ENCODE results near the gene PSMD8.
"Not testable (repeated sequence)": the region's sequence is repeated elsewhere in the genome, so short reads cannot be mapped to it uniquely, and the experiment has no call there.

PSMD8 gene

GRCh38 chr19:38374332-38375097 is at the start of gene PSMD8:
PSMD8 (plus strand) TSS chr19:38374571; CDS start chr19:38374602, 31 bp downstream.
- Mint-ChIP-seq H3K4me1 (ENCODE audit: low read depth) (peaks cover 24% of the 10 kb centered on the region), H3K4me3 (peak within 1 kb of the TSS; percentile 99), H3K36me3 (peaks cover 11% of the 10 kb centered on the region), H3K27me3 (peaks cover 1% of the 10 kb centered on the region), H3K27ac (peak within 1 kb of the TSS; percentile 98), H3K9me3 (ENCODE audit: low read depth) (no peaks in the 10 kb centered on the region)

GRCh38 chr19:38326591-38326990 is 47.8 kb upstream of the PSMD8 start:
- no peak overlapping the region for H3K27ac Mint-ChIP-seq
- H3K27me3 Mint-ChIP-seq = no peaks in the 10 kb centered on the region
- H3K9me3 Mint-ChIP-seq (ENCODE audit: low read depth) = no peaks in the 10 kb centered on the region
- H3K4me3 Mint-ChIP-seq = no peak overlapping the region
- H3K4me1 Mint-ChIP-seq (ENCODE audit: low read depth) = peaks cover 7% of the 10 kb centered on the region
- H3K36me3 Mint-ChIP-seq = peaks cover 4% of the 10 kb centered on the region

- H3K36me3 Mint-ChIP-seq = peaks cover 2% of the 10 kb centered on the region
- H3K4me1 Mint-ChIP-seq (ENCODE audit: low read depth) = no peaks in the 10 kb centered on the region
- H3K9me3 Mint-ChIP-seq (ENCODE audit: low read depth) = no peaks in the 10 kb centered on the region
- no peaks in the 10 kb centered on the region for H3K27me3 Mint-ChIP-seq
- no peak overlapping the region for H3K4me3 Mint-ChIP-seq
- H3K27ac Mint-ChIP-seq = no peak overlapping the region
Observed at GRCh38 chr19:38329651-38330050, 44.7 kb upstream of the PSMD8 start.

- H3K27ac Mint-ChIP-seq = no peak overlapping the region
- H3K36me3 Mint-ChIP-seq = no peaks in the 10 kb centered on the region
- H3K4me3 Mint-ChIP-seq = no peak overlapping the region
- peaks cover under 1% of the 10 kb centered on the region for H3K4me1 Mint-ChIP-seq (ENCODE audit: low read depth)
- no peaks in the 10 kb centered on the region for H3K9me3 Mint-ChIP-seq (ENCODE audit: low read depth)
- H3K27me3 Mint-ChIP-seq = no peaks in the 10 kb centered on the region
Observed at GRCh38 chr19:38331728-38332127, 42.6 kb upstream of the PSMD8 start.

- Mint-ChIP-seq H3K27ac (no peak overlapping the region), H3K27me3 (no peaks in the 10 kb centered on the region), H3K9me3 (ENCODE audit: low read depth) (no peaks in the 10 kb centered on the region), H3K36me3 (no peaks in the 10 kb centered on the region), H3K4me3 (no peak overlapping the region), H3K4me1 (ENCODE audit: low read depth) (peaks cover 7% of the 10 kb centered on the region)
Observed at GRCh38 chr19:38333245-38333644, 41.1 kb upstream of the PSMD8 start.

GRCh38 chr19:38335949-38336637 is 38.3 kb upstream of the PSMD8 start:
- Mint-ChIP-seq H3K27me3 (no peaks in the 10 kb centered on the region), H3K27ac (peak overlapping the region; percentile 94), H3K4me3 (peak overlapping the region; percentile 95), H3K36me3 (no peaks in the 10 kb centered on the region), H3K4me1 (ENCODE audit: low read depth) (peaks cover 10% of the 10 kb centered on the region), H3K9me3 (ENCODE audit: low read depth) (no peaks in the 10 kb centered on the region)

GRCh38 chr19:38336638-38337359 is 37.6 kb upstream of the PSMD8 start:
- Mint-ChIP-seq H3K27me3 (no peaks in the 10 kb centered on the region), H3K9me3 (ENCODE audit: low read depth) (no peaks in the 10 kb centered on the region), H3K36me3 (no peaks in the 10 kb centered on the region), H3K27ac (peak overlapping the region; percentile 94), H3K4me3 (peak overlapping the region; percentile 95), H3K4me1 (ENCODE audit: low read depth) (peaks cover 10% of the 10 kb centered on the region)

GRCh38 chr19:38337360-38337653 is 37.1 kb upstream of the PSMD8 start:
- Mint-ChIP-seq H3K27ac (peak overlapping the region; percentile 94), H3K9me3 (ENCODE audit: low read depth) (no peaks in the 10 kb centered on the region)

GRCh38 chr19:38339011-38339410 is 35.4 kb upstream of the PSMD8 start:
- not testable (repeated sequence) for H3K9me3 Mint-ChIP-seq (ENCODE audit: low read depth); H3K4me3 Mint-ChIP-seq; H3K27ac Mint-ChIP-seq; H3K36me3 Mint-ChIP-seq; H3K4me1 Mint-ChIP-seq (ENCODE audit: low read depth); H3K27me3 Mint-ChIP-seq

More at GRCh38 chr19:38337360-38337653, 37.1 kb upstream of the PSMD8 start:
- peaks cover 10% of the 10 kb centered on the region for H3K4me1 Mint-ChIP-seq (ENCODE audit: low read depth)
- H3K27me3 Mint-ChIP-seq = no peaks in the 10 kb centered on the region
- peak overlapping the region; percentile 95 for H3K4me3 Mint-ChIP-seq
- no peaks in the 10 kb centered on the region for H3K36me3 Mint-ChIP-seq

- Mint-ChIP-seq H3K27me3 (no peaks in the 10 kb centered on the region), H3K4me3 (no peak overlapping the region), H3K27ac (no peak overlapping the region), H3K9me3 (ENCODE audit: low read depth) (no peaks in the 10 kb centered on the region), H3K4me1 (ENCODE audit: low read depth) (peaks cover 10% of the 10 kb centered on the region), H3K36me3 (no peaks in the 10 kb centered on the region)
Observed at GRCh38 chr19:38340927-38341326, 33.4 kb upstream of the PSMD8 start.

GRCh38 chr19:38346837-38347236 is 27.5 kb upstream of the PSMD8 start:
- Mint-ChIP-seq H3K27ac (no peak overlapping the region), H3K4me3 (no peak overlapping the region), H3K27me3 (no peaks in the 10 kb centered on the region), H3K4me1 (ENCODE audit: low read depth) (no peaks in the 10 kb centered on the region), H3K36me3 (no peaks in the 10 kb centered on the region), H3K9me3 (ENCODE audit: low read depth) (no peaks in the 10 kb centered on the region)

GRCh38 chr19:38350883-38351282 is 23.5 kb upstream of the PSMD8 start:
- no peaks in the 10 kb centered on the region for H3K27me3 Mint-ChIP-seq
- H3K36me3 Mint-ChIP-seq = no peaks in the 10 kb centered on the region
- H3K4me1 Mint-ChIP-seq (ENCODE audit: low read depth) = no peaks in the 10 kb centered on the region
- H3K9me3 Mint-ChIP-seq (ENCODE audit: low read depth) = no peaks in the 10 kb centered on the region
- H3K4me3 Mint-ChIP-seq = no peak overlapping the region
- H3K27ac Mint-ChIP-seq = no peak overlapping the region

GRCh38 chr19:38351865-38352395 is 22.4 kb upstream of the PSMD8 start:
- Mint-ChIP-seq H3K36me3 (no peaks in the 10 kb centered on the region), H3K9me3 (ENCODE audit: low read depth) (no peaks in the 10 kb centered on the region)

GRCh38 chr19:38352611-38353010 is 21.8 kb upstream of the PSMD8 start:
- H3K36me3 Mint-ChIP-seq = no peaks in the 10 kb centered on the region
- H3K9me3 Mint-ChIP-seq (ENCODE audit: low read depth) = no peaks in the 10 kb centered on the region
- H3K27me3 Mint-ChIP-seq = no peaks in the 10 kb centered on the region
- no peaks in the 10 kb centered on the region for H3K4me1 Mint-ChIP-seq (ENCODE audit: low read depth)
- H3K4me3 Mint-ChIP-seq = no peak overlapping the region
- no peak overlapping the region for H3K27ac Mint-ChIP-seq

More at GRCh38 chr19:38351865-38352395, 22.4 kb upstream of the PSMD8 start:
- no peaks in the 10 kb centered on the region for H3K4me1 Mint-ChIP-seq (ENCODE audit: low read depth)
- no peak overlapping the region for H3K4me3 Mint-ChIP-seq
- no peaks in the 10 kb centered on the region for H3K27me3 Mint-ChIP-seq
- no peak overlapping the region for H3K27ac Mint-ChIP-seq
